Activated effector memory CD4-positive, alpha-beta T cell treated with Interleukin-2 at 50 U/mL for 16 hours (primary cell): ENCODE measurements around the gene IZUMO4.
"Not testable (repeated sequence)": the region's sequence is repeated elsewhere in the genome, so short reads cannot be mapped to it uniquely, and the experiment has no call there.

Experiments used
- DNase-seq: peaks from one replicate; pipeline ENCODE4 v3.0.0-alpha.2; 2020

Gene IZUMO4

DNA sequence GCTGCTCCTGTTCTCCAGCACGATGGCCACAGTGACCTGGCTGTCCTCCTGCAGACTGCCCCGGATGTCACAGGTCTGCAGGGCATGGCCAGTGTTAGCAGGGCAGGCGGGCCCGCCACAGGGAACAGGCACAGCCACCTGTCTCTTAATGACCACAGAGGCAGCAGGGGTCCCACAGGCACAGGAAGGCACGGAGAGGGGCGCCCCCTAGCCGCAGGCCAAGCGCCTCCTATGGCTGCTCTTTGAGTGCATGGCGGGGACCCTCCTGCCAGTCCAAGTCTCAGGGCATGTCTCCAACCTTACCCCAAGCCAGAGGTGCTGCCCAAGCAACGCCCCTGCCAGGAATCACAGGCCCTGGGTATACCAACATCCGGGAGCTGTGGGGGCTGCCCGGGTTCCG is 14.1 kb downstream of the IZUMO4 start:
- DNase-seq = no peak

DNA sequence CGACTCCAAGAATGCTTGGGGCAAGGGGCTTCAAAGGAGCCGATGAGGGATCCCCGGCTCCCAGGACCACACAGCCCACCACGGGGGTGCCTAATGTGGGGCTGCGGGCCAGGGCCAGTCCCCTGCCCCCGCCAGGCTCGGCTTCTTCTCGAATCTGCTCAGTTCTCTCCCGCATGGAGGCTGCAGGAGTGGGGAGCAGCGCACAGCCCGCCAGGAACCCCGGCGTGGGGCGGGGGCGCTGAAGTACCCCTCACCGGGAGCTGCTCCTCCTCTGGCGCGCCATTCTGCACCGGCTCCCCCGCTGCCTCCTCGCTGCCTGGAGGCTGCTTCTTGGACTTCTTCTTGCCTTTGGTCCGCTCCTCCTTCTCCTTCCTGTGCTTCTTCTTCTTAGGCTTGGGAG is 14.7 kb downstream of the IZUMO4 start:
- no peak for DNase-seq

DNA sequence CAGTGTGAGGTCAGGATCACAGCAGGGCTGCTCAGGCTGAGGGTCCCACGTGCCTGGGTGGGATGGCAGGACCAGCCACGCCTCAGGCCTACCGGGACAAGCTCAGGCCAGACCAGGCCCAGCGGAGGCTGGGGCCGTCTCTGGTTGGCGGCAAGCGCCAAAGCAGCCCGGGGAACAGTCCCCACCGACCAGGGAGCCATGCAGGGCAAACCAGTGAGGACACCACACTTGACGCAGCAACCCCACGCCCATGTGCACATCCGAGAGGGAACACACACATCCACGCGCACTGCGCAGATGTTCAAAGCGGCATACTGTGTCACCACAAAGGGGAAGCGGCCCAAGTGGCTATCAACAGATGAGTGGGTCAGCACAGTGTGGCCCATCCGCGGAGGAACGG is 15.2 kb downstream of the IZUMO4 start:
- DNase-seq = no peak

DNA sequence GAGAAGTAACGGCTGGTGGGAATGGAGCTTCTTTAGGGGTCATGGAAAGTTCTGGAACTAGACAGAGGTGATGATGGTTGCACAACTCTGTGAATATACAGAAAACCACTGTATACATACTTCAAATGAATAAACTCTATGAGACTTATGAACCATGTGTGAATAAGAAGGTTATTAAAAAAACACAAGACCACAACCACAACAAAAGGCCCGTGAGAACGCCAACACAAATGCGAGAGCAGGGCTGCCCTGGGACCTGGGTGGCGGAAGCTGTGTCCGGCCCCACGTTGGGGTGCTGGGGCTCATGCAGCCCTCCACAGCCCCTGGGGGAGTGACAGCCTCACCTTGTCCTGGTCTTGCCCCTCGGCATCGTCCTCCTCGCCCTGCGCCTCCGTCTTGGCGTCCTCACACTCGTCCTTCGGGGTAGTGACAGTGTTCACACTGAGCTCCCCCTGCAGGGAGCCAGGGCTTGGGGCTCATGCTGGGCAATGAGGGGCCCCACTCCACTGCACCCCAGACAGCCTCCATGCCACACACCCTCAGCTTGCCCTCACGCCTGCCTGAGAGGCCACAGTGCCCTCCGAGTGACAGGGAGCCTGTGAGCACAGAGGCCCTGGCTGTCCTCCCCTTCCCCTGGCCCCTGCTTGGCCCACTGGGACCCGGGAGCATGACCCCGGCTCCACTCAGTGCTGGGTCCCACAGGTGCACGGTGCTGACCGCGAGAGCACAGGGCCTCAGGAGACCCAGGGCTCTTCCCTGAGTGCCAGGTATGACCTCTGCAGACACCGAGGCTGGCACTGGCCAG is 16.0 kb downstream of the IZUMO4 start:
- no peak for DNase-seq

DNA sequence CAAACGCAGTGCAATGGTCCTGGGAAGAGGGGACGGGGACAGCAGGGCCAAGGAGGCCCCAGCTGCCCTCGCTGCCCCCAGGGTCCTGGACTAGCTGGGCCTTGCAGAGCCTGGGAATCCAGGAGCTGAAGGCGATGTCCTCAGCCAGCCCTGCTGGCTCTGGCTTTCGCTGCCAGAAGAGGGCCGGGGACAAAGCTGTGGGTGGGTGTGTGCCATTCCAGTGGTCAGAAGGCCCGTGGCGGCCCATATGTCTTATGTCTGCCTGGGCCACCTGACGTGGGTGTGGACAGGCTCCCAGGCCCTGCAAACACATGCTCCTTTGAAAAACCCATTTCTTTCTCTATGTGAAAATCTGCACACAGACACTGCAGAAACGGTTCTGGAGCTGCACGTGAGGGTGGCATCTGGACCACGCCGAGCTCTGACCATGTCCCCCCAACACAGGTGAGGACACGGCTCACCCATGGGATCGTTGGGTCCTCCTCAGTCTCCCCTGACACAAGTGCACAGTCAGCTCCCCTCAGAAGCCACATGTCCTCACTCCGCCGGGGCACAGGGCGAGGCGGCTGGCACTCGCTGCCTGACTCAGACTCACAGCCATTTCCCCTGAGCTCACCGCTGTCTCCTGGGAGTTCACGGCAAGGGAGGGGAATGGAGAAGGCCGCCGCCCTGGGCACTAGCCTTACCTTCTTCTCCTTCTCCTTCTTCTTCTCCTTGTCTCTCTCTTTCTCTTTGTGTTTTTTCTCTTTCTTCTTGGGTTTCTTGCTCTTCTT is 16.9 kb downstream of the IZUMO4 start:
- DNase-seq = no peak

DNA sequence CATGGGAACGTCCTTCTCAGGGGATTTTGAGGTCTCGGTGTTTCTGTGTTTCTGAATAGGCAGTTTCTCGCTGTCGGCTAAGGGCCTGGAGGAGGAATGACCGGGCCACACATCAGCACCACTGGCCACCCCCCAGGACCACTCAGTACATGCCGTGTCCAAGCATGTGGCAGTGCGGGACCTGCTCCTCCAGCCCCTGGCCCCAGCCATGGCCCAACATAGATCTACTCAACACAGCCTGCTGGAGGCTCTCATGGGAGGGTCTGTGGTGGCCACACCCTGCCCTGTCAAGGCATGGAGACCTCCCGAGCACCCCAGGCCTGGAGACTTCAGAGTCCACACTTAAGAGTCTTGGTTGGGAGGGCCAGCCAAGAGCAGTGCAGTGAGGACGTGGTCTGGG is 17.5 kb downstream of the IZUMO4 start:
- no peak for DNase-seq

DNA sequence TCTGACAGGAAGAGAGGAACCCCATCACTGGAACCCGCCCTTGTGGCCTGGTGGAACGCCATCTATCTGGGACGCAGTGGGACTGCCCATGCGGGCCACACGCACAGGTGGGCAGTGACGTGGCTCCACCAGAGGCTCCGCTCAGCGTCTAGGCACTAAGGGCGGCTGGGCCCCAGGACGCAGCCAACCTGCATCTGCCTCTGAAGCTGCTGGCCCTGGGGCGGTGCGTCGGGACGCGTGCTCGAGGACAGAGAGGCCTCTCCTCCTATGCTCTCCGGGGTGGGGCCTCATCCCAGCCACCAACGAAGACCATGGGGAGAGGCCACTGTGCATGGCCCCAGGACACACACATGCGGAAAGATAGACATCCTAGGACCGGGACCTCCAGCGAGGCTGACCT is 18.1 kb downstream of the IZUMO4 start:
- no peak for DNase-seq

DNA sequence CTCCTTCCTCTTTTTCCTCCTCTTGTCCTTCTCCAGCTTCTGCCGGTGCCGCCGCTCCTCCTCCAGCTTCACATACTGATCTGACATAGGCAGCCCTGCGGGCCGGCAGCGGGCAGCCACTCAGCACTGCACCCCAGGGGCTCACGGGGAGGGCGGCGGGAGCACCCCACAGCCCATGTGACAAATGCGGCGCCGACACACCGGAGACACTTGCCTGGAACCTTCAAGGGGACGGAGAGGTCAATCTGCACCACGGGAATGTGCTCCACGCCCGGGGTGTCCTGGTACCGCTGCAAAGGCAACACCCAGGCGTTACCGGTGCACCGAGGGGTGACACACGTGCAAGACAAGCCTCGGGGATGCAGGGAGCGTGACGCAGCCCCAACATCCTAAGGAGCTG is 18.6 kb downstream of the IZUMO4 start:
- no peak for DNase-seq

DNA sequence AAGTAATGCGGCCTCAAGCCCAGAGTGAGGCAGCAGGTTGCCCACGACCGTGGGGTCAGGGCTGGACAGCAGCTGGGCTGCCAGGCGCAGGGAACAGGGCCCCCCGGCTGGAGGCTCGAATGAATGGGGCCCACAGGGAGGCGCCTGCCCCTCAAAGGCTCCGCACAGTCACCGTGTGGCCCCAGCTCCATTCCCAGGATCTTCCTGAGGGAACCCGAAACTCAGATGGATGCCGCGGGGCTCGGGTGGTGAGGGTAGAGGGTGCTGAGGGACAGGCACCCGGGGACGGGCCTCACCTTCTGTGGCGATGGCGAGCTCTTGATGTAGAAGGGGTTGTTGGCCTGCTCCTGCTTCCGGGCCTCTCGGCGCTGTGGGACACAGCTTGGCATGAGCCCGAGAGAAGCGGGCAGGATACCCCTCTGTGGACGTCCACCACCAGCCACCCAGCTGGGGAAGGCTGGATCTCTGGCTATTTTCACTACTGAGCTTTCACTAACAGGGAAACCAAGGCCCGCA is 19.3 kb downstream of the IZUMO4 start:
- DNase-seq = no peak

DNA sequence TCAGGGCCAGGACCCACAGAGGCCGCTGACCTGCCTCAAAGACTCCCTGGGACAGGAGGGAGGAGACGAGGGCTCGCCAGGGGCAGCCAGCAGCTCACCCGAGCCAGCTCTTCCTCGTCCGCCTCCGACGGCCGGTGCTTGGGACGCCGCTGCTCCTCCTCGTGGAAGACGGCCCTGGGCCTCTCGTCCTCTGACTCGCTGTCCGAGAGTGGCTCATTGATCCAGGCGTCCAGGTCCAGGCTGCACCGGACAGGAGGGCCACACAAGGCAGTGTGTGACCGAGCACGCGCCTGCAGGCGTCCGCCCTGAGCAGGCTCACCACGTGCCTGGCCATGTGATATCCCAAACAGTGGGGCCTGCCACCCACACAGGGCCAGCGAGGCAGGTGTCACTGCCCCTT is 19.8 kb downstream of the IZUMO4 start:
- no peak for DNase-seq

DNA sequence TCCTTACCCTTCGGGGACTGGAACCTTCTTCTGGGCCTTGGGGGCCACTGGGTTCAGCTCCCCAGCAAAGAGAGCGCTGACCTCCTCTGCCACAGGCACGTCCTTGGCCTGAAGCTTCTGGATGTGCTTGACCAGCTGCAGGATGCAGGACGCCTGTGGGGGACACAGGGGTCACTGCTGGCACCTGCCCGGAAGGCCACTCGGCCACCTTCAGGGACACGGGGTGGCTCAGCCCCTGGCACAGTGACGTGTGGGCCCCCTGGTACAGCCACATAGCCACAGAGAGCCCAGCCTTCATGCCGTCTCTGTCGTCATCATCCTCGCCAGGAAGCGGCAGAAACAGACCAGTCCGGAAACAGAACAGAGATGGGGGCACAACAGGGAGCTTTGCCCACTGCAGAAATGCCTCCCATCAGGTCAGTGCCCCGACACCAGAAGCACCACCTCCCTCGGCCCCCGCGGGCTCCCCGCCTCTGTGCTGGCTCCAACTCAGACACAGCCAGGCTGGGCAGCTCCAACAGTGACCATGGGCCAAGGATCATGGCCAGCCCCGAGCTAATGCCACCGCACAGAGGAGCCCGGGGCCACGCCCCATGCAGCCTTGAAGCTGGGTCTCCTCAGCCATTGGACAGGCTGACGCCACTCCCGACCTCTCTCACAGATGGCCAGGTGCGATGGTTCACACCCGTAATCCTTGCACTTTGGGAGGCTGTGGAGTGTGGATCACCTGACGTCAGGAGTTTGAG is 20.7 kb downstream of the IZUMO4 start:
- no peak for DNase-seq

DNA sequence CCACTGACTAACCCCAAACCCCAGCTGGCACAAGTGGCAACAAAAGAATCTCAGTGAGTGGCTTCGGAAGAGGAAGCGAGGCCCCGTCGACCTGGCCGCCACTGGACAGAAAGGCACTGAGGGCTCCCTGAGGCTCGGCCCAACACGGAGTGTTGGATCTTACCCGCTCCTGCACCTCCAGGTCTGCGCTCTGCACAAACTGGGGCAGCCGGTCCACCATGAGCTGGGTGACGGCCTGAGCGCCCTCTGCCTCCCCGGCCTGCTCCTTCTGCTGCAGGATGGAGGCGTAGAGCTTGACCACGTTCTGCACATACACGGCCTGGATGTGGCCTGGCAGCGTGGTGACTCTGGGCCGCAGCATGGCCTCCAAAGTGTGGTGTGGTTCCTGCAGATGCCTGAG is 21.7 kb downstream of the IZUMO4 start:
- DNase-seq = no peak

DNA sequence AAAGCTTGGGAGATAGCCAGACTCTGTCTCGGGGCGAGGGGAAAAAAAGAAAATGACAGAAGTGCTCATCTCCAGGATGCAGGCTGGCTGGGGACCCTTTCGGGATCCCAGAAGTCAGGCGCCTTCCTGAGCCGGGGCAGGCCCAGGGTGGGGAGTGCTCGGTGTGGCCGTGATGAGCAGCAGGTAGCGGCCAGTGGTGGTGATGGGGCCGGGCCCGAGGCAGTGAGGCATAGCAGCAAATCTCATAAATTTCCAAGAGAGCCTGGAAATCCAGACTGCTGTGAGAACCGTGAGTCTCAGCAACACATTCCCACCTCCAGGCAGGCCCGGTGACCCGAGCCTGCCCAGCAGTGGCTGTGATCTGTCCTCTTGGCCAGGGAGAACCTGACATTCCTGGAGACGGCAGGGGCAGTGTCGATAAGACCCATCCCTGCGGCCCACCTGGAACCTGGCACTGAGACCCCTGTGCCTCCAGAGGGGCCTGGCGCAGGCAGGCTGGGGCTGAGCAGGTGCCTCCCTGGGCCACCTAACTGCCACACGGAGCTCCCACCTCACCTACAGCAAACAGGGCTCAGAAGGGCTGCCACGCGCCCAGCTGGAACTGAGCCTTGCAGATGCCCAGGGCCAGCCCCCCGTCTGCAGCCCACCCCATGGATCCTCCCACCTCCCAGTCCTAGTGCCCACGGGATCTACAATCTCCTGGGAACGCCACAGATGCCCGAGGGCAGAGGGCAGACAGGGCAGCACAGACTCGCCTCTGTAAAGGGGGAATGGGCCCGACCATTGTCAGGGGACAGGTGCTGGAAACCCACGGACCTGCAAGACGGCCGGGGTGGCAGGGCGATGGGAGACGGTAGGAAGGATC is 23.4 kb downstream of the IZUMO4 start:
- DNase-seq = no peak

DNA sequence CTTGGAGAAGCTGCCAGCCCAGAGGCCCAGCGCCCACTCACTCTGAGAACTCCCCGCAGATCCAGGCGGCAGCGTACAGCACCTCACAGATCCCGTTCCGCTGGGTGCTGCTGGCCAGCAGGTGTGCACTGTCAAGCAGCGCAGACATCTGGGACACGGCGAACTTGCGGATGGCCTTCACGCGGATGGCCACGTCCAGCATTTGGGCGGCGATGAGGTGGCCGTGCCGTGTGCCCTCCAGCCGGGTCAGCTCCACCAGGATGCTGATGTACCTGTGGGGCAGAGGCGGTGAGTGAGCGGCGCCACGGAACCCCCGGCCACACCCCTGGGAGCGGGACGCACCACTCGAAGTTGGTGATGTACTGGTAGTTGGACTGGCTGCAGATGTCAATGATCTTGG is 24.1 kb downstream of the IZUMO4 start:
- no peak for DNase-seq

DNA sequence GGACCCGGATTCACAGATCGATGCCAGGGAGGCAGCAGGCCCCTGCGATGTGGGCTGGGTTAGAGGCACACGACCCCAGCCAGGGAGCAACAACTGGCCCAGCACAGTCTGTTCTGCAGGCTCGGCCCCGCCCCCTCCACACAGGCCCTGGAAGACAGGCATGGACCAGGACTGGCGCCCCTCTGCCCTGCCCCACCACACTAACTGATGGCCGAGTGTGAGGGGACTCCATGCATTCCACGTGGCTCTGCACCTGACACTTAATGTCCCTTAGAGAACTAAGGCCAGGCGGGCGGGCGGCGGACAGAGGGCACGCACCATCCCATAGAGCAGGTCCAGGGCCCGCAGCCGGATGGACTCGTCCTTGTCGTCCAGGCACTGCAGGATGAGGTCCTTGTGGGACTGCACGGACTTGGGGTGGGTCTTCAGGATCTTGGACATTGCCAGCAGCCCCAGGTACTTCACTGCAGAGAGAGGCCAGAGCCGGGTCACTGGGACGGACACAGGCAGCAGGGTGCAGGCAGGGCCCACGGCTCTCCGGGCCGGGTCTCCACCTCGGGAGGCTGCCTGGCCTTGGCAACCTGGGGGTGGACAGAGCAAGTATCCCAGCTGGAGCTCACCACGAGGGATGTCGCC is 24.8 kb downstream of the IZUMO4 start:
- DNase-seq = no peak

DNA sequence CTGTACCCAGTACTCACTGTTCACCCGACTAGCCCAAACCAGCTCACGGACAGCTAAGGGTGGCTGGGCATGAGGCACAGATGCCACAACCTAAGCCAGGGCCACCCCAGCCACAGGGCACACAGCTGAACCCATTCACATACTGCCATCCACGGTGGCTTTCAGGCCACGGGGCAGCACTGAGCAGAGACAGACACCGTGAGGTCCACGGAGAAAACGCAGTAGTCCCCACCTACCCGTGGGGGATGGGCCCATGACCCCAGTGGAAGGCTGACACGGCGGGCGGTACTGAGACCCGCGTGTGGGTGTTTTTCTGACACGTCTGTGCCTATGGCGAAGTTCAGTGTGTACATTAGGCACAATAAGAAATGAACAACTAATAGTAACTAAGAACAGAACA is 25.5 kb downstream of the IZUMO4 start:
- no peak for DNase-seq

DNA sequence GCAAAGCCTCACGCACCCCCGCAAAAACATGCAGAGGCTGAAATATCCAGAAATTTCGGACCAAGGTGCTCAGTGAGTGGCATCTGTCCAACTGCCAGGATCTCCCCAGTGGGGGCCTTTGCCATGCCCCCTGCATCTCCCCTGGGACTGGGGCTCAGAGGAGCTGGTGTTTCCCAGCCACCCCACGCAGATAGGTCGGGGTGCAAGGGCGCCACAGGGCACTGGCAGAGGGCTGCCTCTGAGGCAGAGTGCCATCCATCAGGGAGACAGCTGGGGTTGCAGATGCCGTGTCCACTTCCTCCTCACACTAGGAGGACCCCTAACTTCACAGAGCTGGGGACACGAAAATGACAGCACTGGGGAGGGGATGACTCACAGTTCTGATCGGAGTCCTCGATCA is 26.3 kb downstream of the IZUMO4 start:
- DNase-seq = no peak

DNA sequence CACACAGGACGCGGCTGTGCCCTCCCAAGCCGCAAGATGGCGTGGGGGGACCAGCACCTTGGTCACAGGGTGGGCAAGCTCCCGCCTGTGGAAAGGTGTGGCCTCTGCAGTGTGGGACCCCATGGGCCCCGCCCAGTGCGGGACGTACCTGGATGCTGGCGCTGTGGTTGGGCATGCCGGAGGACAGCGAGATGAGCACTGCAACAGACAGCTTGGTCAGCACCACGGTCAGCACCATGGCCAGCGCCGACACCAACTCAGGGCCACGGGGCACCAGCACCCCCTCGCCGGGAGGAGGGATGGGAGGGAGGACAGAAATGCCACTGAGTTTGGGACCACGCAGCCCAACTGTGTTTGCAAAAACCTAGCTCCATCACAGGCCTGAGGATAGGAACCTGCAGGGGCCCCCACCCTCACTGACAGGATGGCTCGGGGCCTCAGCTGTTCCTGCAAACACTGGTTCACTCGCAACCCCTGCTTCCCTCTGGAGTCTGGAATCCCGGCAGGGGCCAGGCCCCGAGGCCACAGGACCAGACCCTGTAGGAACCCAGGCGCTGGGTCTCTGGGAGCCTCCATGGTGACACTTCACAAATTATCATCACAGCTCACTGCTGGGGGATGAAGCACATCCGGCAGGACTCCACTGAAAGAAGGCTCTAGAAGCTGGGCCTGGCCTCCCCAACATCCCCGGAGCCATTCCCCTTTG is 27.1 kb downstream of the IZUMO4 start:
- DNase-seq = no peak

DNA sequence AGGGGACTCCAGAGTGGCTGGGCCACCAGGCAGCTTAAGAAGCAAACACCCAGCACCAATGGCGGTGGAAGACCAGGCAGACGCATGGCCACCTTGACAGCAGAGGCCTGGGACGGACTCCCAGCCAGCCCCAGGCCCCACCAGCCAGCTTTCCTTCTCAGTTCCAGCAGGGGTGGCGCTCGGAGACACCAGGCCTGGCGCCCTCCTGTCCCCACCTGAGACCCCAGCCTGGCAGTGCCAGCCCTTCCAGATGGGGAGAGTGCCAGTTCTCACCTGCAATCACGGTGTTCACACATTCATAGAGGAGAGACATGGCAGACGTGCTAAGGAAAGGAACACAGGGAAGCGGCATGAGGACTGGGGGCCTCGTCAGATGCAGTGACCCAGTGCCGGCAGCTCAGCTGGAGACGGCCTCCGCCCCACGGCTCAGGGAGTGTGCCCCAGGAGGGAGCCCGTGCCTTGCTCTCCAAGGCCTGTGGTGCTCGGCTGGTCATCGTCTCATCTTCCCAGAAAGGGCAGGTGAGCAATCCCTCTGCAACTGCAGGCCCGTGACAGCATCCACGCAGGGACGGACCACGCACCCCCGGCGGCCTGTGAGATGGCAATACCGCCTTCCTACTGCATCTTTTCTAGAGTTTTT is 30.3 kb downstream of the IZUMO4 start:
- DNase-seq = no peak

DNA sequence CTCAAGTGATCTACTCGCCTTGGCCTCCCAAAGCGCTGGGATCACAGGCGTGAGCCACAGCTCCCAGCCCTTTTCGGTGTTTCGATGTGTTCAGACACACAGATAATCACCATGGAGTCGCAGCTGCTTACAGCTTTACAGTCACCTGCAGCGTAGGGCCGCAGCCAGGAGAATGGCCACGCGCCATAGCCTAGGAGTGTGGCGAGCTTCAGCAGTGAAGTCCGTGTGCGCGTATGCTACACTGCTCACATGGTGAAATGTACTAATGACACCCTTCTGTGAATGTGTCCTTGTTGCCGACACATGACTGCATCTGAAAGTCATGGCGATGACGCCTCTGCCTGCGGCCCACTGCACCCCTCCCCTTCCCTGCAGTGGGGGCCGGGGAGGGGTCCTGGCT is 31.0 kb downstream of the IZUMO4 start:
- DNase-seq = no peak

DNA sequence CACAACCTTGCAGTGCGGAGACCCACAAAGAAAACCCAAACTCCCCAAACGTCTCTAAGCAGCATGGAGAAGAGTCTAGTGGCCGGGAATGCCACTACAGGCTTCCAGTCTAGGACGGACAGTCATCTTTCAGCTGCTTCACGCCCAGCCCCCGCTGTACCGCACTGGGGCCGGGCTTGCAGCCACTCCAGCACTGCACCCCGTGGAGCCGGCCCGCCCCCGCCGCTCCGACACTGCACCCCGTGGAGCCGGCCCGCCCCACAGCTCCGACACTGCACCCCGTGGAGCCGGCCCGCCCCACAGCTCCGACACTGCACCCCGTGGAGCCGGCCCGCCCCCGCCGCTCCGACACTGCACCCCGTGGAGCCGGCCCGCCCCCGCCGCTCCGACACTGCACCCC is 31.5 kb downstream of the IZUMO4 start:
- DNase-seq = not testable (repeated sequence)
